RCC 7860 (cell line): ENCODE results near the gene FST.
A peak's percentile ranks its signal among the peaks of the same experiment; 100 is the strongest.

ENCODE experiments used
- DNase-seq: peaks from one replicate; pipeline ENCODE4 v3.0.0-alpha.2; 2015; ENCODE audit warnings: low spot score
- FAIRE-seq: peaks from 2 replicates; lab custom pipeline; 2012; peaks lifted over from hg19 to GRCh38; lab: Jason Lieb, UNC

The FST gene

DNA sequence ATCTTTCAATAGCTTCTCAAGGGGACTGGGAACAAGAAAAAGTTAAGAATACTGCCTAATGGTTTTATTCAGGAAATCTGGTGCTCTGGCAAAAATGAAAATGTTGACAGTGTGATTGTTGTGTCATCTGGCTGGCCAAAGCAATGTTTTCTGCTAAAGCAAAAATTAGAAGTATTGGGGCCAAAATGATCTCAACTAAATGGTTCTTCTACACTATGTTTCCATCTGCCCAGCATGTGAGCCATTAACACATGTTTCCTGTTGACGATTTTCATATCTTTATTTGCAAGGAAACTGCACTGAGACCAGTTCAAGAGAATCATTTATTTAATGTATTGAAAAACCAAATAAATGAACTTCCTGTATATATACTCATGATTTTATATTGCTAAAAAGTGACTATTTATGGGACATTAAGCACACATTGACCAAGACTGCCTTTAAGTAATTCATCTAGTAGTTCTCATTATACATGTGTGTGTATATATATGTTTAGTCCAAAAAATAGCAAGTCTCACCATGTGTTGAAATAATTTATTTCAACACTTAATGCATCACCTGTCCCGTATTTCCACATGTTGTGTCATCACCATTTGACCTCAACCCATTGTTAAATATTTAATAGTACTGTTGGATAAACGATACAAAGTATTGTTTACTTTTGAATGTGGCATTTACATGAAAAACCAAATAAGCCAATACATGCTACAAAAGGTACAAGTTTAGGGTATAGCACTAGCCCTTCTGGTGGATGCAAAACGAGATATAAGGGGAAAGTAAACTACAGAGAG lies 7.5 kb upstream of the FST start:
- FAIRE-seq (no peak), DNase-seq (no peak)

- no peak for DNase-seq
- no peak for FAIRE-seq
Measured at GRCh38 chr5:53473633-53474032, 6.8 kb upstream of the FST start.

DNA sequence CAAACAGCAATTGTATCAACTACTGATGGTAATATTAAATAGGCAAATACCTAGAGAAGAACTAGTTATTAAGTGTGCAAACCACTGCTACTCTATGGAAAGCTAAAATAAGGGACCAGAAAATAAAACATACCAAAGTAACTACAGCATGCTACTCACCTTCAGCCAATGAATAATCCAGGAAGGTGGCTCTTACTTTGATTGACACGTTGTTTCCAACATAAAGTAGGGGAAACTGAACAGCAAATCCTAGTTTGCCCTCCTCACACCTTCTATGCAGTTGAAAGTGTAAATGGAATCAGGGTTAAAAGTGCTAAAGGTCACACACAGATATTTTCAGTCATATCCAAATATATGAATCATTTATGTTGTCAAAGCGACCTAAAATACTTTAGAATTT lies 5.1 kb upstream of the FST start:
- no peak for DNase-seq
- FAIRE-seq = no peak

DNA sequence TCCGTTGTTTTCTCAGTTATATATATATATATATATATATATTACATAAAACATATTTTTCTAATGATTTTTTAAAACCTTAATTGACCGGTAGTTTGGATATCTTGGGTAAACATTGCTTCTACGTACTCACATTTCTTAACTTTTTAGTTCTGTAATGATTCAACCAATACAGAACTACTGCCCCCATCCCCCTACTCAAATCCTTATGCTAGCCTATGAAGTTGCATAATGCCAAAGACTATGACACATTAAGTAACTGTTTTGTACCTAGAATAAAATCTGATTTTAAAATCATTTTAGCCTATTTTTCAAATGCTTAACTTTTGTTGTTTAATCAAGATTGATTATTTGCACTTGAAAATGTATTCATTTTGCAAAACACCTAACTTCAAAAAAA lies 4.4 kb upstream of the FST start:
- FAIRE-seq (no peak), DNase-seq (no peak)

- FAIRE-seq (no peak), DNase-seq (no peak)
Measured at GRCh38 chr5:53476531-53477480, 3.6 kb upstream of the FST start.

DNA sequence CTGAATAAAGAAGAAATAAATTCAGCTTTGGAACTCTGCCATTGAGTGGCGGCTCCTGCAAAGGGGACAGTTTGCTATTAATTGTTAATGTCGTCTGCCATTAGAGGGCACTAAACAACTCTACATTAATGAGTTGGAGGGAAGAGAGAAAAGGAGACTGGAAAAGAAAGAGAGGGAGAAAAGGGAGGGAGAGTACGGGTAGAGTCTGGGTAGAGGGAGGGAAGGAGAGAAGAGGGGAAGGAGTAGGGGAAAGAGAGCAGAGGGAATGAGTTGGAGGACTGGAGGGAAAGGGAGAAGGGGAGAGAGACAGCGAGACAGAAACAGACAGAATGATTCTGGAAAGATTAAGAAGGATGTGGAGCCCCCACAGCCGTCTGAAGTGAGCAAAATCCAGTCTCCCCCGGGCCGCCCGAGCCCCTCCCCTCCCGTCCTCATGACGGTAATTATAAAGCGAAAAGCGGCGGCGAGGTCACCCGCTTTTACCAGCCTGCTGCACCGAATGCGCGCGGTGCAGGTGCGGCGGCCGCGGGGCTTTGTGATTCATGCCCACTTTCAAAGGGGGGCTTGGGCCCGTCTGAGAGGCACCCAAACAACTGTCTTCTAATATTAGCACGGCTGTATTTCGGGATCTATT lies 1.9 kb upstream of the FST start:
- DNase-seq (peak; percentile 10), FAIRE-seq (no peak)

- DNase-seq (no peak), FAIRE-seq (no peak)
Measured at GRCh38 chr5:53479045-53479589, 1.3 kb upstream of the FST start.

DNA sequence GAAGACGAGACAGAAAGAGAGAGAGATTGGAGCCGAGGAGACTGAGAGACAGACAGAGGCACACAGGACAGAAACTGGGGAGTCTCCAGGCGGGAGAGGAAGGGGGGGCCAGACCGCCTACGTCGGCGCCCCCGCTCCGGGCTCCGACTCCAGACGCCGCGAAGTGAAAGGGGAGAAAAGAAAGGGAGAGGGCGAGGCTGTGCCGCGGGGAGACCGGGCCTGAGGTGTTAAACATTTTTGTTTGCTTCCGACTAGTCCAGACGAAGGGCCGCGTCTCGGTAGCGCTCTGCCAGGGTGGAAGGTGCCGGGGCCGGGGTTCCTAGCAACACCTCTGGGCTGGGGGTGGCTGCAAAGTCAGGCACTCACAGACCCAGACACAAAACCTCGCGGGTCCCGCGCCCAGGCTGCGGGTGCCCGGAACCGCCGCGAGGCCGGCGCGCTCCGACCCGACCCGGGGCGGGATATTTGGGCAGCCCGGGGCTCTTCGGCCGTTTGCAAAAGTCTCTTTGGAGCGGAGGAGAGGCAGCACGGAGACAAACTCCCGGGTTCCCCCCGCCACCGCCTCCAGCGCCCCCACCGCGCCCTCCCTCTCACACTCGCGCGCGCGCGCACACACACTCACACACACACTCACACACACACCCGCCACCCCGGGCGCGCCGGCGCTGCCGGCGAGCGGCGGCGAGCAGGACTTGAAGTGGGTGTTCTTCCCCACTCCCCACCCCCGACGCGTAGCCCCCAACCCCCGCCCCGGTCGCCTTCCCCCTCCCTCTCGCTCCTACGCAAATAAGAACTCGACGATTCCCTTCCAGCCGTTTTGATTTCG lies 626 bp upstream of the FST start:
- FAIRE-seq (no peak), DNase-seq (no peak)

DNA sequence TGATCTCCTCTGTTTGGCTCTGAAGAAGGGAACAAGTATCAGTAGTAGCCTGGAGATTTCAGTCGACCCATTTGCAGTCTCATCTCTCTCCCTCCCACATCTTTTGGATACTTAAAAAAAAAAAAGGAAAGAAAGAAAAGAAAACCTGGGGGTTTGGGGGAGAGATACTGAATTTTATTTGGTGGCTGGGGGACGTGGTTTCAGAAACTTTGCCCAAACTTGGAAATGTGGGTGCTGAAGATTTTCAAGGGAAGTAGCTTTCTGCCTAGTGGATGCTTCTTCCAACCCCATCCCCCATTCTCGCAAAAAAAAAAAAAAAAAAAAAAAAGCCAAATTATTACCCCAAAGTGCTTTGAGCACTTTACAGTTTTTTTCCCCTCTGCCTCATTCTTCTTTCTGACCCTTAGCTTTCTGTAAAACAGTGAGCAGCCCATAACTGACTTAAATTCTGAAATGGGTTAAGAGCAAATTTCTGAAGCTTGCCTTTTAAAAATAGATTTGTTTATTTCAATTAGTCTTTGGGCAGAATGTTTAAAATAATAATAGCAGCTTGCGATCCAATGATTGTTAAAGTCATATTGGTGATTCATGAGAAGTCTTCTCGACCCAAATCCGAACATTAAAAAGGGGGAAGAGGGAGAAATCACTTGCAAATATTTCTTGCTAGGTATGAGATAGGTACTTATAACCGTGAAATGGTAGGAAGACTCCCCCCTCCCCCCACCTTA lies 894 bp downstream of the FST start:
- no peak for DNase-seq
- no peak for FAIRE-seq

- no peak for FAIRE-seq
- DNase-seq = peak; percentile 19
Measured at GRCh38 chr5:53481887-53482716, 1.7 kb downstream of the FST start.

- DNase-seq (no peak), FAIRE-seq (no peak)
Measured at GRCh38 chr5:53482717-53483638, 2.5 kb downstream of the FST start.

- FAIRE-seq = no peak
- DNase-seq = no peak
Measured at GRCh38 chr5:53487436-53487835, 7.0 kb downstream of the FST start.

- DNase-seq = no peak
- FAIRE-seq = no peak
Measured at GRCh38 chr5:53488195-53488722, 7.8 kb downstream of the FST start.

- DNase-seq (no peak), FAIRE-seq (no peak)
Measured at GRCh38 chr5:53490747-53491146, 10.3 kb downstream of the FST start.

- no peak for FAIRE-seq
- DNase-seq = no peak
Measured at GRCh38 chr5:53501054-53501453, 20.6 kb downstream of the FST start.

GRCh38 chr5:53503562-53504218 lies 23.3 kb downstream of the FST start:
- DNase-seq (no peak), FAIRE-seq (no peak)

- no peak for DNase-seq
- FAIRE-seq = no peak
Measured at GRCh38 chr5:53507013-53507412, 26.6 kb downstream of the FST start.
